Nephron progenitor cell (in vitro differentiated cells): ENCODE data around the gene ATP11A.

Experiments used
- DNase-seq: peaks from one replicate; pipeline ENCODE4 v3.0.0; 2021
- H3K27ac Mint-ChIP-seq: 2 replicates; pipeline ENCODE4 v1.8.0; 2021; ENCODE audit warnings: mild to moderate bottlenecking, moderate library complexity, mixed read lengths
- H3K27me3 Mint-ChIP-seq: 2 replicates; pipeline ENCODE4 v1.8.0; 2021; ENCODE audit warnings: mild to moderate bottlenecking, low read depth, mixed read lengths; ENCODE audit not compliant: poor library complexity
- H3K36me3 Mint-ChIP-seq: 2 replicates; pipeline ENCODE4 v1.8.0; 2021; ENCODE audit warnings: low read depth, mixed read lengths
- H3K4me1 Mint-ChIP-seq: 2 replicates; pipeline ENCODE4 v1.8.0; 2021; ENCODE audit warnings: mixed read lengths
- H3K4me3 Mint-ChIP-seq: 2 replicates; pipeline ENCODE4 v1.8.0; 2021; ENCODE audit warnings: mild to moderate bottlenecking, moderate library complexity, mixed read lengths
- H3K9me3 Mint-ChIP-seq: 2 replicates; pipeline ENCODE4 v1.8.0; 2021; ENCODE audit warnings: mild to moderate bottlenecking, moderate library complexity, mixed read lengths
- TF ChIP-seq, protein P1 (sequence below): fragments of 200-600 bp; sonication (generic); IDR thresholded peaks from 2 replicates; pipeline ENCODE4 v1.5.0; 2021; ENCODE audit warnings: antibody characterized with exemption

ATP11A gene

DNA sequence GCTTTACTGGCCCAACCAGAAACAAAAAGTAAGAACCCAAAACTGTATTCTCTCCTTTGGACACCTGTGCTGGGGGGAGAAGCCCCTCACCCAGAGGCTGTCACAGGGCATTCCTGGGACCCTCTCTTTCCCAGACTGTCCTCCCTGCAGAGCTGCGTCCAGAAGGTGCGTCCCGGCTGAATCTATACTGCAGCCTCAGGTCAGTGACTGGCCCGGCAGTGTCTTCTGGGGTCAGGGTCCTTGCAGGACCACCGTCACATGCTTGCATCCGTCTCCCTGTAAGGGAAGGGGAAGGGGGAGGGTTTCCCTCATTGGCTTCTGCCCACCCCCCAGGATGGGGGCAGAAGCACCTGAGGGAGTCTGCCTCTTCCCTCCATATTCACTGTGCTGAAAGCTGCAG is 76.5 kb downstream of the ATP11A start:
- H3K4me3 Mint-ChIP-seq, result no peak overlapping the region
- no peak for DNase-seq
- H3K27ac Mint-ChIP-seq, result peak overlapping the region; percentile 27

DNA sequence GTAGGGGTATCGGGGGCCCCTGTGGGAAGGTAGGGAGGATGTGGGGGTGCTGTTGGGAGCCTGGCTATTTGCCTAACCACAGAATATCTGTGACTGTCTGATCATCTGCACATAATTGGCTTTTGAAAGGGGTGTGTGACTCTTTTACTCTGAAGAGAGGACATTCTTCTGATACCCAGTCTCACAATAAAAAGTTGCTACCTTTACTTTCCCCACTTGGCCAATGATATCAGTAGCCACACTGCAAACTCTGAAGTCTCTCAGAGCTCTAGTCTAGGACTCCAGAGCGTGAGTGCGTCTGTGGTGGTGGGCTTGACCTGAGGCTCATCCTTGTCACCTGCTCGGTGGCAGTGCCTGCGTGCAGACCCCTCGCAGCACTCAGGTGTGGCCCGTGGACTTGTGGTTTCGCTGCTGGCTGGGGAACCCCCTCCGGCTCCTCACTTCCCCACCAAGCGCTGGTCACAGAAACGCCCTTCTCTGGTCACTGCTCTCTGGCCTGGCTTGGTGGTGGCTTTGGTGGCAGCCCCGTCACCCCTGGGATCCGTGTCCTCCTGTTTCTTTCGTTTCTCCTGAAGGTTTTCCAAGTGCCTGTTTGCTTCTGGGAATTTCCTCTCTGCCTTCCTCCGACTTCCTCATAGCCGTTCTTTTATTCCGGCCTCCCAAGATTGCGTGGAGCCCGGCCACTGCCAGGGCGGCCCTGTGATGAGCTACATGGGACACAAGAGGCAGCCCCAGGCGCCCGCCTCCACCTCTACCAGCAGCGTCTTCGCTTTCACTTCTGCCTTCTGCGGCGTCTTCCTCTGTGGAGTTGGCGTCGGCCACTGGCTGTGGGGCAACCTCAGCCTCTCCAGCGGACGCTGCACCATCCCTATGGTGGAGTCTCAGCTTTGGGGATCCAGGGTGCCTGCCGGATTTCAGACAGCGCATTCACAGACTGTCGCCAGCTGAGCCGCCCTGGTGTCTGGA is 78.0 kb downstream of the ATP11A start:
- Mint-ChIP-seq H3K27me3 (peaks cover 3% of the 10 kb centered on the region), H3K27ac (peak overlapping the region; percentile 92), H3K4me3 (no peak overlapping the region), H3K36me3 (peaks cover 5% of the 10 kb centered on the region), H3K9me3 (no peaks in the 10 kb centered on the region), H3K4me1 (peaks cover 68% of the 10 kb centered on the region)
- TF ChIP-seq, protein P1, sequence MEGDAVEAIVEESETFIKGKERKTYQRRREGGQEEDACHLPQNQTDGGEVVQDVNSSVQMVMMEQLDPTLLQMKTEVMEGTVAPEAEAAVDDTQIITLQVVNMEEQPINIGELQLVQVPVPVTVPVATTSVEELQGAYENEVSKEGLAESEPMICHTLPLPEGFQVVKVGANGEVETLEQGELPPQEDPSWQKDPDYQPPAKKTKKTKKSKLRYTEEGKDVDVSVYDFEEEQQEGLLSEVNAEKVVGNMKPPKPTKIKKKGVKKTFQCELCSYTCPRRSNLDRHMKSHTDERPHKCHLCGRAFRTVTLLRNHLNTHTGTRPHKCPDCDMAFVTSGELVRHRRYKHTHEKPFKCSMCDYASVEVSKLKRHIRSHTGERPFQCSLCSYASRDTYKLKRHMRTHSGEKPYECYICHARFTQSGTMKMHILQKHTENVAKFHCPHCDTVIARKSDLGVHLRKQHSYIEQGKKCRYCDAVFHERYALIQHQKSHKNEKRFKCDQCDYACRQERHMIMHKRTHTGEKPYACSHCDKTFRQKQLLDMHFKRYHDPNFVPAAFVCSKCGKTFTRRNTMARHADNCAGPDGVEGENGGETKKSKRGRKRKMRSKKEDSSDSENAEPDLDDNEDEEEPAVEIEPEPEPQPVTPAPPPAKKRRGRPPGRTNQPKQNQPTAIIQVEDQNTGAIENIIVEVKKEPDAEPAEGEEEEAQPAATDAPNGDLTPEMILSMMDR, result no peak
- DNase-seq, result no peak

More for the DNA sequence above, 76.5 kb downstream of the ATP11A start:
- TF ChIP-seq, protein P1, result no peak
- peaks cover 5% of the 10 kb centered on the region for H3K36me3 Mint-ChIP-seq
- H3K27me3 Mint-ChIP-seq, result no peaks in the 10 kb centered on the region
- H3K4me1 Mint-ChIP-seq, result peaks cover 65% of the 10 kb centered on the region
- H3K9me3 Mint-ChIP-seq, result no peaks in the 10 kb centered on the region

DNA sequence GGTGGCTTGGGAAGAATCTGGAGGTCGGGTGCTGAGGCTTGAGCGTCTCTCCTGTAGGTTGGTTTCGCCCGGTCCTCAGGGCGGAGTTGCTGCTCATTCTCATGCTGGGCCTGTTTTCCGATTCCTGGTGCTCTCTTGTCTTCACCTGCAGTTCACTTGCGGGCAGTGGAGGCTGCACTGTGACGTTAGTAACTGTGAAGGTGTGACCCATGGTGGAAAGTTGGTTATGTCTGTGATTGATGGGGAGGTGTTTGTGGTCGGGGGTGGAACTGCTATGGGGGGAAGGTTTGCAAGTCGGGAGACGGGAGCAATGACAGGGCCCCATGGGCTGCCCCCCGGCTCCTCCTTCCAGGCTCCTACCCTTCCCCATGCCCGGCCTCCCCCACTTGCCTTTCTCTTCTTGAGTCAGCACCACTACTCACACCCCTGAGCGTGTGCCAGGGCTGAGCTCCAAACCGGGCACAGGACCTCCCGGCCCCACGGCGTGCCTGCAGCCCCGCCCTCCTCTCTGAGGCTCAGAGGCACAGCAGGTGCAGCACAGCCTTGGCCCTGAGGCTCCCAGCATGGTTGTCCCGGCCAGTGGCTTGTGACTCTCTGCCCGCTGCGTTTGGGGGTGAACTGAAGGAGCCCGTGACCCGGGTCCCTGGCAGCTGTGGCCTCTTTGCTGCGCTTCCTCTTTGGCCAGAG is 79.1 kb downstream of the ATP11A start:
- H3K4me3 Mint-ChIP-seq, result no peak overlapping the region
- H3K4me1 Mint-ChIP-seq, result peaks cover 72% of the 10 kb centered on the region
- H3K9me3 Mint-ChIP-seq, result no peaks in the 10 kb centered on the region
- TF ChIP-seq, protein P1, result no peak
- no peak for DNase-seq
- H3K36me3 Mint-ChIP-seq, result peaks cover 5% of the 10 kb centered on the region
- peak overlapping the region; percentile 92 for H3K27ac Mint-ChIP-seq
- peaks cover 3% of the 10 kb centered on the region for H3K27me3 Mint-ChIP-seq

DNA sequence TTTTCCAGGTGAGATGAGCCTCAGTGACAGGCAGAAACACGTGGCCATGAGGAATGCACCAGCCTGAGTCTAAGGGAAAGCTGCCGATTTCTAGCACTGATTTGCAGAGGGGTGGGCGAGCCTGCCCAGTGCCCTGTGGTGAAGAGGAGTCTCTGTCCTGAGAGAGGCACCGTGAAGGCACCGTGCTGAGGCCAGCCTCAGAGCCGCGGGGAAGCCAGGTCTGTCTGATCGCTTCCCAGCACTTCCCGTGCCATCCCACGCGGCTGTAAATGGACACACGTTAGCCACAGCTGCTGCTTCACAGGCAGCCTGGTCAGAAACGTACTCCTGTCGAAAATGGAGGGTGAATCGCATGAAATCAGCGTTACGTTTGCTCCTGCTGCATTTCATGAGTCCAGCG is 79.8 kb downstream of the ATP11A start:
- no peak overlapping the region for H3K4me3 Mint-ChIP-seq
- H3K4me1 Mint-ChIP-seq, result peaks cover 78% of the 10 kb centered on the region
- H3K36me3 Mint-ChIP-seq, result peaks cover 12% of the 10 kb centered on the region
- H3K27ac Mint-ChIP-seq, result peak overlapping the region; percentile 94
- TF ChIP-seq, protein P1, result no peak
- H3K9me3 Mint-ChIP-seq, result no peaks in the 10 kb centered on the region
- H3K27me3 Mint-ChIP-seq, result peaks cover 3% of the 10 kb centered on the region
- DNase-seq, result no peak

DNA sequence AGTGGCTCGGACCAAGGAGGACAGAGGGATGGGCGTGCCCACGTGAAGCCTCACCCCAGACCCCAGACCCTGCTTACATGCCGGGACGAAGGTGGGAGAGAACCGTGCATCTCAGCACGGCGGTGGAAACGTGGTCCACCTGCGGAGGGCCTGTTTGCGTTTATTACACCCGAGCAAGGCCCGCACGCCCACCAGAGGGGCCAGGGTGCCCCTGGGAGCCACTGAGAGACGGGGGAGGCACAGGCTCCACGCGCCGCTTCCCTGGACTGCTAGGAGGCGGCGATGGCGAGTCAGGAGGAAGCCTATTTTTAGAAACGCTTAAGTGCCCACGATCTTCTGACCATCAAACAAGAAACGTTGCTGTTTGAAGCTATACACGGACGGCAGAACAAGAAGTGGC is 80.7 kb downstream of the ATP11A start:
- H3K4me1 Mint-ChIP-seq, result peaks cover 84% of the 10 kb centered on the region
- H3K36me3 Mint-ChIP-seq, result peaks cover 14% of the 10 kb centered on the region
- peak; percentile 45 for DNase-seq
- peaks cover 3% of the 10 kb centered on the region for H3K27me3 Mint-ChIP-seq
- TF ChIP-seq, protein P1, result no peak
- H3K4me3 Mint-ChIP-seq, result peak overlapping the region; percentile 39
- H3K9me3 Mint-ChIP-seq, result no peaks in the 10 kb centered on the region
- H3K27ac Mint-ChIP-seq, result peak overlapping the region; percentile 94
